Daoy (cell line): Measurements from ENCODE around the gene MARCHF6. TPM values are rescaled to one million over a fixed set of nuclear protein-coding genes. Genes with fewer than 3 reads are reported as not detected.
"Not testable (repeated sequence)": the region's sequence is repeated elsewhere in the genome, so short reads cannot be mapped to it uniquely, and the experiment has no call there.

Experiments
- DNase-seq: peaks from one replicate; pipeline ENCODE4 v3.0.0-alpha.2; 2015; ENCODE audit warnings: low read depth
- total RNA-seq: library from RNA; depleted of rRNA; stranded (reverse); fragments of >200 nt; shearing (Covaris generic); gene quantifications from 2 replicates; pipeline ENCODE4 v1.2.3, GENCODE V29; 2014

The MARCHF6 gene
- total RNA-seq, 1 experiment from 2014 or later = 23.2 TPM

DNA sequence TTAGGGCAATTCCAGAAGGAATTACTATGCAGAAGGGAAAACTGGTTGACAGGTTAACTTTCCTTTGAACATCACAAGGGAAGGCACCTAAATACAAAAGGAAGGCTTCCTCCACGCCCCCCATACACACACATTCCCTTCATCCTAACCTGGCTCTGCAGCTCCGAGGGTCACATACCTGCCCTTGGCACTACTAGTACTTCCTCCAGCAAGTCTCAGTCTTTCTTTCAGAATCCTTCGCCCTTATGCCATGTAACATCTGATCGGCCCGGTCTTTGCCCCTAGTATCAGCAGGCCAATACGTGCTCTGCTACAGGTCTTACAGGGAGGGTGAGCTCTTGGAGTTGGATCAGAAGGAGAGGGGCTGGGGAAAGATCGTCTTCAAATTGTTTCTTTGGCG is 1.6 kb upstream of the MARCHF6 start:
- DNase-seq = no peak

DNA sequence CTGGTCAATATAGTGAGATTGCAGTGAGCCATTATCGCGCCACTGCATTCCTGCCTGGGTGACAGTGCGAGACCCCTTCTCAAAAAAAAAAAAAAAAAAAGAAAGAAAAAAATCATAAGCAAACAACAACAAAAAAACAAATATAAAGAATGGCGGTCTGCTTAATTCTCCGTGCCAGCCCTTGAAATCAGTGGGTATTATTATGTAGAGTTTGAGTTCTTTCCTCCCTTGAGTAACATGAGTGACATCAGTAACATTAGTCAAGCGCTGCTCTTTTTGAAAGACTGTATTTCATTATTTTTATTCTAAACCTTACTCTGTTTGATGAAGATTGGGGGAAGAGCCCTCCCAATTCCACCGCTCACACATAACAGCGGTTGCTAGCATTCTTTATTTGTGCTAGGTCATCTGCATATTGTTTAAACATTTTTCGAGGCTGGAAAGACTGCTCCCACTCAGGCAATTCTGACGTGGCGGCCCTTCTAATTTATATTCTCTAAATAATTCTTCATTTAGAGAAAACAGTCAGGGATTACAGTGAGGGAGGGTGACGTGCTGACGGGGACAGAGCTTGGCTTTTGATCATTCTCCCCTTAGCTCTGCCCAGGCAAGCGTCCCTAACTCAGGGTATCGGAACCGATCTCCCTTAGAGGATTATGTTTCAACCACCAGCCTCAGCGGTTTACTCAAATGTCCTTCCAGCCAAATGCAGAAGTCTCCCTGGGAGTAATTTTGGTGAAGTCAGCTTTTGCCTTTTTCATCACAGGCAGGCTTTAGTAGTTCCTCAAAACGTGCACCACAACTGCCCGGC is 860 bp upstream of the MARCHF6 start:
- DNase-seq = peak; percentile 76

DNA sequence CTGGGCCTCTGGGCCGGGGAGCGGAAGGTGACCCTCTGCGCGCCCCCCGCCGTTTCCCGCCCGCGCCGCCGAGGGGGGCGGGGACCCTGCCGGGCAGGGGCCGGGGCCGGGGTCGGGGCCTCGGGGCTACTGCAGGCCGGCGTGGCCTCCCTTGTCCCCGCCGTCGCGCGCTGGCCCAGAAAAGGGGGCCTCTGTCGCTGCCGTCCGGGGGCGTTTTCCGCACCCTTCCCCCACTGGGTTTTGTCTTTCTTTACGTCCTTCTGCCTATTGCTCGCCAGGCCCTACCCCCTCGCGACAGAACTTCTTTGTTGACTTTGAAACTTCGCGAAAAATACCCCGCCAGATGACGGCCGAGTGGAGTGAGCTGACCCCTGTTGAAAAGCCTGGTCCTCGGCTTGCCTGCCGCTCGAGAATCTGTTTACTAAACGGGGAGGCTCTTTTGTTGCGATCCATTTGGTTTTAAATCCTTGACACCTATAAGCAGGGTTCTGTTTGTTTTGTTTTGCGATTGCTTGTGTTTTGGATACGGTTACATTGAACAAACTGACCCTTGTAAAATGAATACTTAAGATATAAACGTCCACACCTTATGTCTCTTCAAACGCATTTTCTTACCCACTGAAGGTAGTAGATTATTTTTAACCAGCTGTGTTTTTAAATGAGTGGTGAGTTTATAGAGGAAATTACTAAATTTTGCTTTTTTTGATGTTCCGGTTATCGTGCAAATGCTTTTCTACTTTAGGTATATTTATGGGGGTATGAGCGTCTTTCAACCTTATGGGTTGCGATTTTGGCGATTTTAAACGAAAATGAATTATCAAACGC is 765 bp downstream of the MARCHF6 start:
- DNase-seq = peak; percentile 33

GRCh38 chr5:10355071-10355889 is 1.8 kb downstream of the MARCHF6 start:
- DNase-seq = peak; percentile 15

DNA sequence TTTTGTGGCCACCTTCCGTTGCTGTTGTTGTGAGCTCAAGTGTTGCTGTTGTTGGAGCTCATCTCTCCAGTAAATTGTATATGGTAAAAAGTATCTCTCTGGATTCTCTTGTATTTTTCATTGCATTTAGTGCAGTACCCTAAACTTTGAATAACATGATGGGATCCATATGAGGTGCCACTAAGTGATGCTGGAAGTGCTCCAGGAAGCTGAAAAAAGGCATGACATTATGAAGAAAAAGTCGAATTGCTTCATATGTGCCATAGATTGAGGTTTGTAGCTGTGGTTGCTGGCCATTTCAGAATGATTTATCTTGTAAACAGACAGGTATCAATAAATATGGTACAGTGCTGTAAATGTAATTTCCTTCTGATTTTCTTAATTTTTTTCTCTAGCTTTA is 5.5 kb downstream of the MARCHF6 start:
- DNase-seq = no peak

GRCh38 chr5:10360686-10361085 is 7.2 kb downstream of the MARCHF6 start:
- DNase-seq = no peak

DNA sequence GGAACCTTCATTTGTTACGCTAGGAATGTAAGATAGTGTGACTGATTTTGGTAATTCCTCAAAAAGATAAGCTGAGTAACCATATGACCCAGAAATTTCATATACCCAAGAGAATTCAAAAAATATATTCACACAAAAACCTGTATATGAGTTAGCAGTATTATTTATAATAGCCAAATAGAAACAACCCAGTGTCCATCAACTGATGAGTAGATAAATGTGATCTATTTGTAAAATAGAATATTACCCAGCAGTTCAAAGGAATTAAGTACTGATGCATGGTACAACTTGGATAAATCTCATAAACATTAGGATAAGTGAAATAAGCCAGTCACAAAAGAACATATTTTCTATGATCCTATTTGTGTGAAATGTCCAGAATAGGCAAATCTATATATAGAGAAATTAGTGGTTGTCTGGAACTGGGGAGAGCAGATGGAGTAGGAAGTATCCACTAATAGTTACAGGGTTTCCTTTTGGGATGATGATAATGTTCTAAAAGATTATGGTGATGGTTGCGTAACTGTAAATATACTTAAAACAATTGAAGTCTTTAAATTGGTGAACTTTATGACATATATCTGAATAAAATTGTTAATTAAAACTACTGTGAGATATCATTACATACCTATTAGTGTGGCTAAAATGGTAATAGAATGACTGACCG is 10.2 kb downstream of the MARCHF6 start:
- DNase-seq = no peak

GRCh38 chr5:10364186-10364689 is 10.7 kb downstream of the MARCHF6 start:
- no peak for DNase-seq

DNA sequence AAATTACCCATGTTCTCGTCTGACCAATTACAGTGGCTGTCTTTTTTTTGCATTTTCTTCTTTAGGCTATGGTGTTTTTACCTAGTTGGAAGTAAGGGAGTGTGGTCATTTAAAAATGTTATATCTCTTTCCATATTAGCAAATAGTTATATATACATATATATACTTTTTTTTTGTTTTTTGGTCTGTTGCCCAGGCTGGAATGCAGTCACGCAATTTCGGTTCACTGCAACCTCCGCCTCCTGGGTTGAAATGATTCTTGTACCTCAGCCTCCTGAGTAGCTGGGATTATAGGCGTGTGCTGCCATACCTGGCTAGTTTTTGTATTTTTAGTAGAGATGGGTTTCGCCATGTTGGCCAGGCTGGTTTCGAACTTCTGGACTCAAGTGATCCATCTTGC is 12.3 kb downstream of the MARCHF6 start:
- DNase-seq = no peak

GRCh38 chr5:10366310-10367272 is 13.1 kb downstream of the MARCHF6 start:
- DNase-seq = peak; percentile 66

GRCh38 chr5:10367579-10367978 is 14.1 kb downstream of the MARCHF6 start:
- no peak for DNase-seq

- no peak for DNase-seq
Measured at GRCh38 chr5:10370931-10371330, 17.4 kb downstream of the MARCHF6 start.

- not testable (repeated sequence) for DNase-seq
Measured at GRCh38 chr5:10371369-10371768, 17.9 kb downstream of the MARCHF6 start.

DNA sequence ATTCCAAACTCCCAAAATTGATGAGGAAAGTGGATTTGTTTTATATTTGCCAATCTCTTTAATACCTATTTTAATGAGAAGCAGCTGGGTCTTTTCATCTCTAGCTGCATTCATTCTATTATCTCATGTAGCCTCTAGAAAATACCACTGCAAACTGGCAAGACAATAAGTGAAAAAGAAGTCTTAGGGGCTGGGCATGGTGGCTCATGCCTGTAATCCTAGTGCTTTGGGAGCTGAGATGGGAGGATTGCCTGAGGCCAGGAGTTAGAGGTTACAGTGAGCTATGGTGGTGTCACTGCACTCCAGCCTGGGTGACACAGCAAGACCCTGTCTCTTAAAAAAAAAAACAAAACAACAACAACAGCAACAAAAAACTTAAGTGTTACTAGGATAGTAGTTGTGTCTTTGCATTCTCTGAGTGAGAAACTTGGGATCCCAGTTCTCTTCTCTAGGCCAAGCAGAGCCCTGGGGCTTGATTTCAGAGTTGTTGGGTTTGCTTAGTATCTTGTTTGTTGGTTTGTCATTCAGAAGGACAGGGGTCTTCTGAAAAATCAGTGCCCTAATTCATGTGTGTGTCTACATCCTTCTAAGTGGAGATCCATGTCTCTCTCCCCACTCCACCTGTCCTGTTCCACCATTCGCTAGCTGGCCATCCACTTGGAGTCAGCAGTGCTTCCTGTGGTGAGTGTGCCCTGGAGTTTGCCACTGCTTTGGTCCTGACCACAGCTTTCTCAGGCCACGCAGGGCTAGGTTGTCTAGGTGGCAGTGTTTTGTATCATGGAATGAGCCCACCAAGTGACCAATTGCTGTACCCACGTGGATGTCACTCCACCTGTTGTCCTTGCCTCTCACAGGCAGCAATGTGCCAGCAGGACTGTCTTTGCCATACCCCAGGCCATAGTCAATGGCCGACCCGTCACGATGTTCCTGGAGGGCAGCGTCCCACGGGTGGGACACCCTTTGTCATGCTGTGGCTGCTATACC is 19.5 kb downstream of the MARCHF6 start:
- no peak for DNase-seq

DNA sequence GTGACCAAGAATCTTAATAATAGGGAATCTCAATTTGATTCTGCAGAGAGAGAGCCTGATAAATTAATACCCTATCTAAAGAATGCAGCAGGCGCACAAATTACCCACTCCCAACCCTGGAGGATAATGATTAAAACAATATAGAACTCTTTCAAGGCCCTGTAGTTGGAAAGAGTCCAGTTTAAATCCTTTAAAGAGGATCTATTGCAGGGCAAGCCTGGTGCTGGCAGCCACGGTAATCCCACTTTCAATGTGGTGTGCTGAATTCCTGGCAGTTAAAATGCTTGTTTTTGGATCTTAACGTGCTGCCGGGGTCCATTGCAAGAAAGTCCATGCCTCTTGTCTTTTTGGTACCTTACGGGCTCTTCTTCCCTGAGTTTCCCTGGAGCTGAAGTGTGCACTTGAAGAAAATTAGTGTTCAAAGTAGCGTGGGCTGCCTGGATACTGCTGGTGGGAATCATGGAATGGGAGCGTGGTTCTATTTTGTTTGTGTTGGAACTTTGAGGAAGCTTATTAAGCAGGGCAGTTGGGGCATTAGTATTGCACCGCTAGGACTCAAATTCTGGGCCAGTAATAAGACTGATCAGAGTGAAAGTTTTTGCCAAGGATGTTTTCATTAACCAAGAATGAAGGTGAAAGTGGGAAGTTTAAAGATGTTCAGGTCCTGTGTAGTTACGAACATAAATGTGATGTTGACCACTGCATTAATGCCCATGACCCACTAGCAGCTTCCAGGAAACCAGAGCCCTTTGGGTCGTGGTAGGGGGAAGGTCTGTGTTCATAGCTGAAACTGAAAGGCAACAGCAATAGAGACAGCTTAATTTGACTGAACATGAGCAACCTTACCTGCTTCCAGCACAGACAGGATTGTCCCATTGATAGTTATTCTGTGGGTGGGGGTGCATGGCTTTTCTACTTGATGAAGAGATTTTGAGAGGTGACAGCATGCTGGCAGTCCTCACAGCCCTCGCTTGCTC is 20.8 kb downstream of the MARCHF6 start:
- DNase-seq = no peak

DNA sequence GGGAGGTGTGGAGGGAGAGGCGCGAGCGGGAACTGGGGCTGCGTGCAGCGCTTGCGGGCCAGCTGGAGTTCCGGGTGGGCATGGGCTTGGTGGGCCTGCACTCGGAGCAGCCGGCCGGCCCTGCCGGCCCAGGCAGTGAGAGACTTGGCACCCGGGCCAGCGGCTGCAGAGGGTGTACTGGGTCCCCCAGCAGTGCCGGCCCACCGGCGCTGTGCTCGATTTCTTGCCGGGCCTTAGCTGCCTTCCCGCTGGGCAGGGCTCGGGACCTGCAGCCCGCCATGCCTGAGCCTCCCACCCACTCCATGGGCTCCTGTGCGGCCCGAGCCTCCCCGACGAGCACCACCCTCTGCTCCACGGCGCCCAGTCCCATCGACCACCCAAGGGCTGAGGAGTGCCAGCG is 21.7 kb downstream of the MARCHF6 start:
- not testable (repeated sequence) for DNase-seq

DNA sequence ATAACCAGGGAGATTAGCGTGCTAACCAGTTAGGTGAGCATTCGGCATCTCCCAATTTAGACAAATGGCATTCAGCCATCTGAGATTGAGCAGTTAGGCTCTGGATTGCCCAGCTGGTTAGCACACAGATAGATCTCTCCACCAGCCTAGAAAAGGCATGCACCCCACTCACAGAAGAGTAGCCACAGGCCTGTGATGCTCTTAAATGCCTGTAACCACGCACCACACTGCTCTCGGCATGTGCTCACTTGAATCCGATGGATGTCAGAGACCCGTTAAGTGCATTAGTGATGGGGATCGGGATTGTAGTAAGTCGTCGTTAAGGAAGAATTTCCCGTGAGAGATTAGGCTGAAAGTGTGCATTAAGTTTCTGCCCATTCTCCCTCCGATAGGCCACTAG is 23.0 kb downstream of the MARCHF6 start:
- DNase-seq = no peak

GRCh38 chr5:10377081-10377480 is 23.6 kb downstream of the MARCHF6 start:
- DNase-seq = no peak
